OCI-LY1 (cell line): ENCODE results near the gene PLPPR3.

Experiments
- H2AFZ ChIP-seq: fragments of 200-600 bp; sonication (generic), shearing (Covaris generic); 2 replicates; pipeline ENCODE4 v1.6.0; 2014; ENCODE audit warnings: antibody characterized with exemption, mild to moderate bottlenecking, low read length
- H3F3A ChIP-seq: fragments of 200-600 bp; sonication (generic), shearing (Covaris generic); 2 replicates; pipeline ENCODE4 v1.6.0; 2014; ENCODE audit warnings: mild to moderate bottlenecking, antibody characterized with exemption, low read length, moderate library complexity; ENCODE audit not compliant: insufficient read depth
- H3K27ac ChIP-seq: fragments of 200-600 bp; sonication (generic); 2 replicates; pipeline ENCODE4 v1.5.1; 2014; ENCODE audit warnings: low read length, mixed run types, mild to moderate bottlenecking, low read depth; ENCODE audit not compliant: poor library complexity, severe bottlenecking
- H3K27me3 ChIP-seq: fragments of 200-600 bp; sonication (generic); 2 replicates; pipeline ENCODE4 v1.6.0; 2014; ENCODE audit warnings: antibody characterized with exemption, mild to moderate bottlenecking, low read length, moderate library complexity; ENCODE audit not compliant: insufficient read depth
- H3K36me3 ChIP-seq: fragments of 200-600 bp; sonication (generic); 2 replicates; pipeline ENCODE4 v1.6.1; 2014; ENCODE audit warnings: mild to moderate bottlenecking, antibody characterized with exemption, low read length, moderate library complexity, mixed read lengths; ENCODE audit not compliant: insufficient read depth
- H3K4me1 ChIP-seq: fragments of 200-600 bp; sonication (generic); 2 replicates; pipeline ENCODE4 v1.5.1; 2014; ENCODE audit warnings: mild to moderate bottlenecking, low read length, moderate library complexity; ENCODE audit not compliant: insufficient read depth, severe bottlenecking
- H3K4me2 ChIP-seq: fragments of 200-600 bp; sonication (generic), shearing (Covaris generic); 2 replicates; pipeline ENCODE4 v1.6.1; 2014; ENCODE audit warnings: low read length
- H3K4me3 ChIP-seq: fragments of 200-600 bp; sonication (generic); 2 replicates; pipeline ENCODE4 v1.5.1; 2014; ENCODE audit warnings: low read length, low read depth, mild to moderate bottlenecking, mixed read lengths; ENCODE audit not compliant: poor library complexity, severe bottlenecking
- H3K79me2 ChIP-seq: fragments of 200-600 bp; shearing (Covaris generic); 2 replicates; pipeline ENCODE4 v1.6.1; 2016; ENCODE audit warnings: mixed run types, low read length, mixed read lengths; ENCODE audit not compliant: insufficient read depth
- H3K9ac ChIP-seq: fragments of 200-600 bp; sonication (generic), shearing (Covaris generic); 2 replicates; pipeline ENCODE4 v1.6.1; 2014; ENCODE audit warnings: mild to moderate bottlenecking, low read length, mixed read lengths
- H3K9me2 ChIP-seq: fragments of 200-600 bp; sonication (generic), shearing (Covaris generic); 2 replicates; pipeline ENCODE4 v1.6.1; 2014; ENCODE audit warnings: low read depth, mild to moderate bottlenecking, low read length, mixed read lengths
- H3K9me3 ChIP-seq: fragments of 200-600 bp; shearing (Covaris generic); 2 replicates; pipeline ENCODE4 v1.6.1; 2014; ENCODE audit warnings: low read length, mixed read lengths
- H4K20me1 ChIP-seq: fragments of 200-600 bp; sonication (generic), shearing (Covaris generic); 2 replicates; pipeline ENCODE4 v1.6.0; 2016; ENCODE audit warnings: mild to moderate bottlenecking, low read length; ENCODE audit not compliant: insufficient read depth
- EZH2 ChIP-seq: fragments of 200-600 bp; sonication (generic), shearing (Covaris generic); IDR thresholded peaks from 2 replicates; pipeline ENCODE4 v1.8.0; 2017; ENCODE audit warnings: borderline replicate concordance, mixed run types, mild to moderate bottlenecking, antibody characterized with exemption, low read length, moderate library complexity, mixed read lengths
- TF ChIP-seq, protein P1 (sequence below): fragments of 200-600 bp; sonication (generic), shearing (Covaris generic); IDR thresholded peaks from 2 replicates; pipeline ENCODE4 v1.5.1; 2017; ENCODE audit warnings: mild to moderate bottlenecking, antibody characterized with exemption, low read length, moderate library complexity, mixed read lengths

PLPPR3 gene

GRCh38 chr19:827314-827709 is 5.6 kb upstream of the PLPPR3 start:
- Histone ChIP-seq H3K4me2 (no peak overlapping the region), H3K27ac (no peak overlapping the region), H3K4me1 (no peaks in the 10 kb centered on the region), H3K9ac (no peak overlapping the region), H3K27me3 (peaks cover 4% of the 10 kb centered on the region; the same call in 1 of the 2 replicates), H4K20me1 (no peaks in the 10 kb centered on the region), H3K79me2 (no peaks in the 10 kb centered on the region), H3K36me3 (no peaks in the 10 kb centered on the region), H2AFZ (no peak overlapping the region), H3F3A (no peaks in the 10 kb centered on the region), H3K4me3 (no peak overlapping the region), H3K9me3 (no peaks in the 10 kb centered on the region), H3K9me2 (no peaks in the 10 kb centered on the region)
- TF ChIP-seq, protein P1, sequence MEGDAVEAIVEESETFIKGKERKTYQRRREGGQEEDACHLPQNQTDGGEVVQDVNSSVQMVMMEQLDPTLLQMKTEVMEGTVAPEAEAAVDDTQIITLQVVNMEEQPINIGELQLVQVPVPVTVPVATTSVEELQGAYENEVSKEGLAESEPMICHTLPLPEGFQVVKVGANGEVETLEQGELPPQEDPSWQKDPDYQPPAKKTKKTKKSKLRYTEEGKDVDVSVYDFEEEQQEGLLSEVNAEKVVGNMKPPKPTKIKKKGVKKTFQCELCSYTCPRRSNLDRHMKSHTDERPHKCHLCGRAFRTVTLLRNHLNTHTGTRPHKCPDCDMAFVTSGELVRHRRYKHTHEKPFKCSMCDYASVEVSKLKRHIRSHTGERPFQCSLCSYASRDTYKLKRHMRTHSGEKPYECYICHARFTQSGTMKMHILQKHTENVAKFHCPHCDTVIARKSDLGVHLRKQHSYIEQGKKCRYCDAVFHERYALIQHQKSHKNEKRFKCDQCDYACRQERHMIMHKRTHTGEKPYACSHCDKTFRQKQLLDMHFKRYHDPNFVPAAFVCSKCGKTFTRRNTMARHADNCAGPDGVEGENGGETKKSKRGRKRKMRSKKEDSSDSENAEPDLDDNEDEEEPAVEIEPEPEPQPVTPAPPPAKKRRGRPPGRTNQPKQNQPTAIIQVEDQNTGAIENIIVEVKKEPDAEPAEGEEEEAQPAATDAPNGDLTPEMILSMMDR, result no peak
- no peak for TF ChIP-seq EZH2

DNA sequence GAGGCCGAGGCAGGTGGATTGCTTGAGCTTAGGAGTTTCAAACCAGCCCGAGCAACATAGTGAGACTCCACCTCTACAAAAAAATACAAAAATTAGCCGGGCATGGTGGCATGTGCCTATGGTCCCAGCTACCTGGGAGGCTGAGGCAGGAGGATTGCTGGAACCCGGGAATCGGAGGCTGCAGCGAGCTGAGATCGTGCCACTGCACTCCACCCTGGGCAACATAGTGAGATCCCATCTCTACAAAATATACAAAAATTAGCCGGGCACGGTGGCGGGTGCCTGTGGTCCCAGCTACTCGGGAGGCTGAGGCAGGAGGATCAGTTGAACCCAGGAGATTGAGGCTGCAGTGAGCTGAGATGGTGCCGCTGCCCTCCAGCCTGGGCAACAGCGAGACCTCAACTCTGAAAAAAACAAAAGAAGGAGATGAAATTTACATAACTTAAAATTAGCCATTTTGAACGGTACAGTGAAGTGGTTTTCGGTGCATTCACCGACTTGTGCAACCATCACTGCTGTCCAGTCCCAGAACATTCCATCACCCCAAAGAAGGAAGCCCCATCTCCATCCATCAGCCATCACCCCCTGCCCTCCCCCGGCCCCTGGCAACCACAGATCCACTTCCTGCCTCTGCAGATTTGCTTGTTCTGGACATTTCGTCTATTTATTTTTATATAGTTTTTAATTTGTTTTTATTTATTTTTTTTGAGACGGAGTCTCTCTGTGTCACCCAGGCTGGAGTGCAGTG is 4.3 kb upstream of the PLPPR3 start:
- Histone ChIP-seq H3K9ac (no peak overlapping the region), H3K4me1 (no peaks in the 10 kb centered on the region), H3K36me3 (no peaks in the 10 kb centered on the region), H3K79me2 (no peaks in the 10 kb centered on the region), H3F3A (no peaks in the 10 kb centered on the region), H3K27me3 (peaks cover 4% of the 10 kb centered on the region; the same call in 1 of the 2 replicates), H3K4me3 (no peak overlapping the region), H4K20me1 (no peaks in the 10 kb centered on the region), H2AFZ (no peak overlapping the region), H3K9me3 (no peaks in the 10 kb centered on the region), H3K27ac (no peak overlapping the region), H3K9me2 (no peaks in the 10 kb centered on the region), H3K4me2 (no peak overlapping the region)
- no peak for TF ChIP-seq EZH2
- TF ChIP-seq, protein P1, result no peak

GRCh38 chr19:824885-825284 is 3.1 kb upstream of the PLPPR3 start:
- Histone ChIP-seq H3K27ac (no peak overlapping the region), H3K4me2 (no peak overlapping the region), H3K9me3 (no peaks in the 10 kb centered on the region), H3K27me3 (peaks cover 4% of the 10 kb centered on the region; the same call in 1 of the 2 replicates), H3K4me3 (no peak overlapping the region), H3K9me2 (no peaks in the 10 kb centered on the region), H2AFZ (no peak overlapping the region), H3K4me1 (no peaks in the 10 kb centered on the region), H3K9ac (no peak overlapping the region), H3K36me3 (no peaks in the 10 kb centered on the region), H3K79me2 (no peaks in the 10 kb centered on the region), H4K20me1 (no peaks in the 10 kb centered on the region), H3F3A (no peaks in the 10 kb centered on the region)
- TF ChIP-seq EZH2, result no peak

- Histone ChIP-seq H4K20me1 (no peaks in the 10 kb centered on the region), H3K27ac (no peak overlapping the region), H3F3A (no peaks in the 10 kb centered on the region), H3K4me1 (no peaks in the 10 kb centered on the region), H3K9ac (no peak overlapping the region), H3K27me3 (peaks cover 4% of the 10 kb centered on the region; the same call in 1 of the 2 replicates), H3K9me2 (no peaks in the 10 kb centered on the region), H3K4me2 (no peak overlapping the region), H3K36me3 (no peaks in the 10 kb centered on the region), H2AFZ (no peak overlapping the region), H3K79me2 (no peaks in the 10 kb centered on the region), H3K9me3 (no peaks in the 10 kb centered on the region), H3K4me3 (no peak overlapping the region)
- TF ChIP-seq, protein P1, result no peak
- TF ChIP-seq EZH2, result no peak
Observed at GRCh38 chr19:823565-824121, 1.9 kb upstream of the PLPPR3 start.
